ENCODE measurements around the gene HNRNPF. TPM values are rescaled to one million over a fixed set of nuclear protein-coding genes. Genes with fewer than 3 reads are reported as not detected.

The HNRNPF gene
- total RNA-seq, 1 donor: 229 TPM

DNA sequence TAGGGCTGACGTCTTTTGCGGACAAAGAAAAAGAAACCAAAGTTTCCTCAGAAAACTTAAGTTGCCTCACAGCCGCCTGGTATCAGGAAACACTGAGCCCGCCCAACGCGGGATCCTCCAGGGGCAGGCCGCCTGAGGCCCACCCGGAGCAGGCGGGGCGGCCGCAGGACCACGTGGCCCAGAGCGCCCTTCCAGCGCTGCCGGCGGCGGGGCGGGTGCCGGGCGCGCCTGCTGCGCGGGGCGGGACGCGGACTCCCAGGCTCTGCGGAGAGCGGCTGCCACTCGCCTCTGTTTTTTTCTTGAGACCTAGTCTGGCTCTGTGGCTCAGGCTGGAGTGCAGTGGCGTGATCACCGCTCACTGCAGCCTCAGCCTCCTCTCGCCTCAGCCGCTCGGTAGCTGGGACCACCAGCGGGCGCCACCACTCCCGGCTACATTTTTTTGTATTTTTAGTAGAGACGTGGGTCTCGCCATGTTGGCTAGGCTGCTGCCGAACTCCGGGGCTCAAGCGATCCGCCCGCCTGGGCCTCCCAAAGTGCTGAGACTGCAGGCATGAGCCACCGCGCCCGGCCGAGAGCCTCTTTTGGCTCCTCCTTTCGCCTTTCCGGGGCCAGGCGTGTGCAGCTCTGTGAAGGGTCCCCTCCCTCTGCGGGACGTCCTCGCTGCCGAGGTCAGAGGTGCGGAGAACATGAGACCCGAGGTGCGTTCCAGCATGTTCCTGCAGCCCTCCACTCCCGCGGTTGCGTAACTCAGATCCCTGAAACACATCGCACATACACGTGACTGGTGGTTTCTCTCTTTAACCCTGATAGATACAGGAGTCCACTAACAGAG is 11.6 kb upstream of the HNRNPF start:
- Histone ChIP-seq H3K27me3 (ENCODE audit: insufficient read depth, low read length) (no peaks in the 10 kb centered on the region), H3K4me3 (ENCODE audit: insufficient read depth, low read length) (peak overlapping the region; percentile 75), H3K4me2 (ENCODE audit: insufficient read depth, low read length) (peak overlapping the region; percentile 99), H3K79me2 (ENCODE audit: insufficient read depth, low read length) (no peaks in the 10 kb centered on the region), H3K9me3 (ENCODE audit: low read depth, low read length) (no peaks in the 10 kb centered on the region), H3K36me3 (ENCODE audit: insufficient read depth, low read length) (no peaks in the 10 kb centered on the region), H2AFZ (ENCODE audit: low read length) (peak overlapping the region; percentile 99), H3K4me1 (ENCODE audit: insufficient read depth, low read length) (peaks cover 7% of the 10 kb centered on the region), H3K27ac (ENCODE audit: low read depth, low read length) (peak overlapping the region; percentile 92), H4K20me1 (ENCODE audit: insufficient read depth, low read length) (no peaks in the 10 kb centered on the region)
- TF ChIP-seq, protein P1, sequence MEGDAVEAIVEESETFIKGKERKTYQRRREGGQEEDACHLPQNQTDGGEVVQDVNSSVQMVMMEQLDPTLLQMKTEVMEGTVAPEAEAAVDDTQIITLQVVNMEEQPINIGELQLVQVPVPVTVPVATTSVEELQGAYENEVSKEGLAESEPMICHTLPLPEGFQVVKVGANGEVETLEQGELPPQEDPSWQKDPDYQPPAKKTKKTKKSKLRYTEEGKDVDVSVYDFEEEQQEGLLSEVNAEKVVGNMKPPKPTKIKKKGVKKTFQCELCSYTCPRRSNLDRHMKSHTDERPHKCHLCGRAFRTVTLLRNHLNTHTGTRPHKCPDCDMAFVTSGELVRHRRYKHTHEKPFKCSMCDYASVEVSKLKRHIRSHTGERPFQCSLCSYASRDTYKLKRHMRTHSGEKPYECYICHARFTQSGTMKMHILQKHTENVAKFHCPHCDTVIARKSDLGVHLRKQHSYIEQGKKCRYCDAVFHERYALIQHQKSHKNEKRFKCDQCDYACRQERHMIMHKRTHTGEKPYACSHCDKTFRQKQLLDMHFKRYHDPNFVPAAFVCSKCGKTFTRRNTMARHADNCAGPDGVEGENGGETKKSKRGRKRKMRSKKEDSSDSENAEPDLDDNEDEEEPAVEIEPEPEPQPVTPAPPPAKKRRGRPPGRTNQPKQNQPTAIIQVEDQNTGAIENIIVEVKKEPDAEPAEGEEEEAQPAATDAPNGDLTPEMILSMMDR (IDR thresholded peaks at IDR 0.05; ENCODE audit: extremely low read depth, low read depth, low read length): peak; percentile 11
- peak; percentile 97 for DNase-seq (ENCODE audit: insufficient read length, low spot score, missing footprints)

DNA sequence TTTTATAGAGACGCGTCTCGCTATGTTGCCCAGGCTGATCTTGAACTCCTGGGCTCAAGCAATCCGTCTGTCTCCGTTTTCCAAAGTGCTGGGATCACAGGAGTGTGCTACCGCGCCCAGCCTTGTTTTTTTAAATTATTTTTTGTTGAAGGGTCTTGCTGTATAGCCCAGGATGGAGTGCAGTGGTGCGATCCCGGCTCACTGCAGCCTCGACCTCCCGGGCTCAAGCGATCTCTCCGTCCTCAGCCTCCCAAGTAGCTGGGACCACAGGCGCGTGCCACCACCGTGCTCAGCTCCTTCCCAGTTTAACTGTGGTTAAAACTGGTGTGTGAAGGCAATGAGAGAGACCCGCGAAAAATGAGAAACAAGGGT is 11.0 kb upstream of the HNRNPF start:
- peak overlapping the region; percentile 75 for H3K4me3 ChIP-seq (ENCODE audit: insufficient read depth, low read length)
- H3K79me2 ChIP-seq (ENCODE audit: insufficient read depth, low read length): no peaks in the 10 kb centered on the region
- H3K27ac ChIP-seq (ENCODE audit: low read depth, low read length): peak overlapping the region; percentile 92
- peak overlapping the region; percentile 97 for H2AFZ ChIP-seq (ENCODE audit: low read length)
- TF ChIP-seq, protein P1 (IDR thresholded peaks at IDR 0.05; ENCODE audit: extremely low read depth, low read depth, low read length): no peak
- H3K27me3 ChIP-seq (ENCODE audit: insufficient read depth, low read length): no peaks in the 10 kb centered on the region
- DNase-seq (ENCODE audit: insufficient read length, low spot score, missing footprints): no peak
- no peaks in the 10 kb centered on the region for H3K9me3 ChIP-seq (ENCODE audit: low read depth, low read length)
- peaks cover 7% of the 10 kb centered on the region for H3K4me1 ChIP-seq (ENCODE audit: insufficient read depth, low read length)
- H3K4me2 ChIP-seq (ENCODE audit: insufficient read depth, low read length): peak overlapping the region; percentile 99
- no peaks in the 10 kb centered on the region for H4K20me1 ChIP-seq (ENCODE audit: insufficient read depth, low read length)
- no peaks in the 10 kb centered on the region for H3K36me3 ChIP-seq (ENCODE audit: insufficient read depth, low read length)

DNA sequence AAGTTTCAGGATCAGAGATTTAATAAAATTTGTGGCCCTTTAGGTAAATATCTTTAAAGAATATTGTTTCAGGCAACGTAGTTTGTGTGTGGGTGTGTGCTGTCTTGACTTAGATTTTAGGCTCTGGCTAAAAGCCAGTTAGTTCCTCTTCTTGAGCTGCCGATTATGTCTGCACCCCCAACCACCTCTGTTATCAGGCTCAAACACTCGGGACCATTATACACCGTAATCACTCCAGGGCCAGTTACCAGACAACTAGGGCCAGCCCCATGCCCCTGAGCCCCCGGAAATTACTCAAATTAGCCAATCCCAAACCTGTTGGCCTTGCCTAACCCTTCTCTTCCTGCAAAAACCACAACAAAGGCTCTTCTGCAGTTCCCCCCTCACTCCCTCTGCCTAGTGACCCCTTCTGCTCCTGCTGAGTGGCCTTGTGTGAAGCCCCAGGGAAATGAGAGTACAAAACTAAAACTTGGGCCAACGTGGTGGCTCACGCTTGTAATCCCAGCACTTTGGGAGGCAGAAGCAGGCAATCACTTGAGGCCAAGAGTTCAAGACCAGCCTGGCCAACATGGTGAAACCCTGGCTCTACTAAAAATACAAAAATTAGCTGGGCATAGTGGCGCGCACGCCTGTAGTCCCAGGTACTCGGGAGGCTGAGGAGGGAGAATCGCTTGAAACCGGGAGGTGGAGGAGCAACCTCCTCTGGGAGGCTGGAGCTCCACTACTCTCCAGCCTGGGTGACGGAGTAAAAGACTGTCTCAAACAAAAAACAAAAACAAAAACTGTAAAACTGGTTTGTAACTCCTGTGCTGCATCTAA is 9.2 kb upstream of the HNRNPF start:
- TF ChIP-seq, protein P1 (IDR thresholded peaks at IDR 0.05; ENCODE audit: extremely low read depth, low read depth, low read length): no peak
- Histone ChIP-seq H3K27me3 (ENCODE audit: insufficient read depth, low read length) (no peaks in the 10 kb centered on the region), H3K79me2 (ENCODE audit: insufficient read depth, low read length) (no peaks in the 10 kb centered on the region), H3K27ac (ENCODE audit: low read depth, low read length) (no peak overlapping the region), H3K9me3 (ENCODE audit: low read depth, low read length) (no peaks in the 10 kb centered on the region), H3K4me1 (ENCODE audit: insufficient read depth, low read length) (peaks cover 7% of the 10 kb centered on the region), H3K36me3 (ENCODE audit: insufficient read depth, low read length) (no peaks in the 10 kb centered on the region), H3K4me3 (ENCODE audit: insufficient read depth, low read length) (no peak overlapping the region), H2AFZ (ENCODE audit: low read length) (no peak overlapping the region), H3K4me2 (ENCODE audit: insufficient read depth, low read length) (no peak overlapping the region), H4K20me1 (ENCODE audit: insufficient read depth, low read length) (no peaks in the 10 kb centered on the region)
- DNase-seq (ENCODE audit: insufficient read length, low spot score, missing footprints): no peak

DNA sequence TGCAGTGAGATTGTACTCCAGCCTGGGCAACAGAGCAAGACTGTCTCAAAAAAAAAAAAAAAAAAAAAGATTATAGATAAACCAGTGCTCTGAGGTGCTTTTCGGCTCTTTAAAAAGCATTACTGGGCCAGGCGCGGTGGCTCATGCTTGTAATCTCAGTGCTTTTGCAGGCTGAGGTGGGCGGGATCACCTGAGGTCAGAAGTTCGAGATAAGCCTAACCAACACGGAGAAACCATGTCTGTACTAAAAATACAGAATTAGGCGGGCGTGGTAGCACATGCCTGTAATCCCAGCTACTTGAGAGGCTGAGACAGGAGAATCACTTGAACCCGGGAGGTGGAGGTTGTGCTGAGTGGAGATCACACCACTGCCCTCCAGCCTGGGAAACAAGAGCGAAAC is 6.6 kb upstream of the HNRNPF start:
- no peak overlapping the region for H2AFZ ChIP-seq (ENCODE audit: low read length)
- H4K20me1 ChIP-seq (ENCODE audit: insufficient read depth, low read length): no peaks in the 10 kb centered on the region
- H3K36me3 ChIP-seq (ENCODE audit: insufficient read depth, low read length): no peaks in the 10 kb centered on the region
- no peak overlapping the region for H3K4me3 ChIP-seq (ENCODE audit: insufficient read depth, low read length)
- H3K4me2 ChIP-seq (ENCODE audit: insufficient read depth, low read length): no peak overlapping the region
- TF ChIP-seq, protein P1 (IDR thresholded peaks at IDR 0.05; ENCODE audit: extremely low read depth, low read depth, low read length): no peak
- no peak for DNase-seq (ENCODE audit: insufficient read length, low spot score, missing footprints)
- no peaks in the 10 kb centered on the region for H3K27me3 ChIP-seq (ENCODE audit: insufficient read depth, low read length)
- H3K79me2 ChIP-seq (ENCODE audit: insufficient read depth, low read length): no peaks in the 10 kb centered on the region
- H3K4me1 ChIP-seq (ENCODE audit: insufficient read depth, low read length): no peaks in the 10 kb centered on the region
- no peak overlapping the region for H3K27ac ChIP-seq (ENCODE audit: low read depth, low read length)
- H3K9me3 ChIP-seq (ENCODE audit: low read depth, low read length): no peaks in the 10 kb centered on the region

Measured in osteoblast (primary cell).